Pancreas (tissue), 10 donors: ENCODE results near the gene CD300LD. TPM values are rescaled to one million over a fixed set of nuclear protein-coding genes. Genes with fewer than 3 reads are reported as not detected.

Experiments used
- ATAC-seq, 4 donors: fragments of 200-7000 bp; cut with Tn5 transposase; one replicate each; pipeline versions ENCODE4 v1.8.0 to v1.9.1; 2020; ENCODE audit warnings: mild to moderate bottlenecking in 4 of 4, moderate library complexity in 4 of 4
- DNase-seq, 6 donors: peaks; one replicate each; pipeline ENCODE4 v3.0.0-alpha.2; 2020
- FAIRE-seq: peaks from 2 replicates; lab custom pipeline; 2012; peaks lifted over from hg19 to GRCh38; lab: Jason Lieb, UNC
- H3K27ac ChIP-seq, 4 donors: fragments of 200-600 bp; sonication (generic); 1 replicate in 3 of 4; 2 replicates in 1 of 4; pipeline versions ENCODE4 v1.5.0 to v1.8.0; 2020
- H3K27me3 ChIP-seq, 4 donors: fragments of 200-600 bp; one replicate each; pipeline ENCODE4 v1.8.0; 2021
- H3K36me3 ChIP-seq, 3 donors: fragments of 200-600 bp; sonication (generic) in 1 of 3; one replicate each; pipeline versions ENCODE4 v1.5.0 to v1.8.0; 2020 to 2021
- H3K4me1 ChIP-seq, 3 donors: fragments of 200-600 bp; one replicate each; pipeline ENCODE4 v1.8.0; 2021
- H3K4me3 ChIP-seq, 4 donors: fragments of 200-600 bp; sonication (generic) in 2 of 4; one replicate each; pipeline versions ENCODE4 v1.5.0 to v1.8.0; 2020 to 2021
- H3K9me3 ChIP-seq, 4 donors: fragments of 200-600 bp; one replicate each; pipeline ENCODE4 v1.8.0; 2021
- WGBS, 2 donors: extraction: QIAGEN DNeasy Blood & Tissue Kit; methylation state at CpG; one replicate each; pipeline ENCODE4 v1.1.7; 2013; 5-methylcytosine and 5-hydroxymethylcytosine counted together
- intact Hi-C, 3 donors: fragments of 100-400 bp; cut with DNase I; formaldehyde crosslinking; loops; one replicate each; pipeline versions ENCODE4 v1.11.1 to v1.14.2; 2022
- polyA plus RNA-seq, 2 donors: library from polyadenylated mRNA; stranded (reverse); fragments of 200-250 nt; gene quantifications; one replicate each; pipeline ENCODE4 v1.2.3, GENCODE V29; 2013
- total RNA-seq, 6 donors: library from RNA; stranded (reverse); fragmentation: NEBNext Ultra II Directional in 4 of 6; extraction: Animal tissue kit (Norgen Biotek cat#: 25700) in 4 of 6; gene quantifications; one replicate each; pipeline versions ENCODE4 v1.2.1 to v1.2.4, GENCODE V29; 2021 to 2023
- TF ChIP-seq, protein P1 (sequence below), 4 donors: fragments of 200-600 bp; sonication (generic) in 3 of 4; IDR thresholded peaks; one replicate each; pipeline versions ENCODE4 v1.5.0 to v1.8.0; 2021; ENCODE audit warnings: antibody characterized with exemption in 4 of 4
- donor health status: healthy with polysubstance abuse.
- donor health status: DM: no; HTN: no; CAD: no; lungs with moderate emphysema.
- donor health status: DM: no; HTN: no; CAD: no.
- donor health status: control.
- donor health status: control.
- donor health status: Bipolar disorder and iron deficiency.
- donor health status: DM: yes; HTN: yes; CAD: no.
- donor health status: DM: no; HTN: no; CAD: no.
- donor health status: DM: no; HTN: no; CAD: no.
- donor health status: DM: yes; HTN: yes; CAD: no.

Gene CD300LD
- total and polyA plus RNA-seq, 8 donors: not detected

DNA sequence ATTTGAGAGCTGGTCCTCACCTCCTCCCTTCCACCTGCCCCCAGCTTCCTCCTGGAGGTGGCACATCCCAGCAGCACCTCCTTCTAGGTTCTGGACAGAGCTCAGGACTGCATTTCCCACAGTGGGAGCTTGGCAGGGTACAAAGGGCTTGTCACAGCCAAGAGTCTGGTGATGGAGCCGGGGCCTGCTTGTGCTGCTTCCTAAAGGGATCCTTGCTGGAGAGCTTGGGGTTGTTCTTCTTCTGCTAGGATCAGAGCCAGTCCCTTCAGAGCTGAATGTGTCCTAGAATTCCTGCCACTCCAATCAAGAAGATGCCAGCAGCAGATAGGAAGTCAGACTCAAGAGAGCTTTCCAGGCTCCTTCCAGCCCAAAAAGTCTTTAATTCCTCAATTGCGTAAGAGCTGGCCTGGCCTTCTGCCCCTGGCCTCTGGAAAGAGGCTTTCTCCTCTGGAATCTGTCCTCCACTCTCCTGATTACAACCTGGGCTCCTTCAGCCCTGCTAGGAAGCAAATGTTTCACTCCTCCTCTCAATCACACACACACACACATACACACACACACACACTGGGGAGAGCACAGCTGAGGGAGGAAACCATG is 27.1 kb upstream of the CD300LD start:
- Histone ChIP-seq H3K4me3 (no peak overlapping the region), H3K36me3 (no peaks in the 10 kb centered on the region), H3K4me1 (no peaks in the 10 kb centered on the region), H3K27me3 (no peaks in the 10 kb centered on the region), H3K9me3 (no peaks in the 10 kb centered on the region), H3K27ac (no peak overlapping the region)
- ATAC-seq (no peak), DNase-seq (no peak), FAIRE-seq (no peak)
- intact Hi-C loops: no loop called here
- 75 to 82% methylated on average over 2 of the region's 2 CpGs for WGBS, 2 donors
- TF ChIP-seq, protein P1, sequence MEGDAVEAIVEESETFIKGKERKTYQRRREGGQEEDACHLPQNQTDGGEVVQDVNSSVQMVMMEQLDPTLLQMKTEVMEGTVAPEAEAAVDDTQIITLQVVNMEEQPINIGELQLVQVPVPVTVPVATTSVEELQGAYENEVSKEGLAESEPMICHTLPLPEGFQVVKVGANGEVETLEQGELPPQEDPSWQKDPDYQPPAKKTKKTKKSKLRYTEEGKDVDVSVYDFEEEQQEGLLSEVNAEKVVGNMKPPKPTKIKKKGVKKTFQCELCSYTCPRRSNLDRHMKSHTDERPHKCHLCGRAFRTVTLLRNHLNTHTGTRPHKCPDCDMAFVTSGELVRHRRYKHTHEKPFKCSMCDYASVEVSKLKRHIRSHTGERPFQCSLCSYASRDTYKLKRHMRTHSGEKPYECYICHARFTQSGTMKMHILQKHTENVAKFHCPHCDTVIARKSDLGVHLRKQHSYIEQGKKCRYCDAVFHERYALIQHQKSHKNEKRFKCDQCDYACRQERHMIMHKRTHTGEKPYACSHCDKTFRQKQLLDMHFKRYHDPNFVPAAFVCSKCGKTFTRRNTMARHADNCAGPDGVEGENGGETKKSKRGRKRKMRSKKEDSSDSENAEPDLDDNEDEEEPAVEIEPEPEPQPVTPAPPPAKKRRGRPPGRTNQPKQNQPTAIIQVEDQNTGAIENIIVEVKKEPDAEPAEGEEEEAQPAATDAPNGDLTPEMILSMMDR (IDR thresholded peaks at IDR 0.05): no peak

DNA sequence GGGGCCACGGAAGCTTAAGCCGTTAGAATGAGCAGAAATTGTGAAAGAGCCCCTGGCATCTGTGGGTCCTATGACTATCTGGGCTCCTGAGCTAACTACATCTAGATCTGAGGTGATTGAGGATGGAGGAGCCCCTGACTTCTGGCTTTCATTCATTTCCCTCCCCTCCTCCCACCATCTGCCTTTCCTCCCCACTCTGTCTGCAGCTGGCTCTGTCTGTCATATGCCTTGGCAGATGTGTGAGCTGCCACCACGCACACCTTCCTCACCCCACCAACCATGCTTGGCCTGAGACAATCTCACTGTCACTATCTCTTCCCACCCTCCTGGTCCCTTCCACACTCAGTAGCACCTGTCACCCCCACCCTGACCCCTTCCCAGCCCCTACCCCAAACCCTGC is 26.4 kb upstream of the CD300LD start:
- FAIRE-seq (no peak), ATAC-seq (no peak)

DNA sequence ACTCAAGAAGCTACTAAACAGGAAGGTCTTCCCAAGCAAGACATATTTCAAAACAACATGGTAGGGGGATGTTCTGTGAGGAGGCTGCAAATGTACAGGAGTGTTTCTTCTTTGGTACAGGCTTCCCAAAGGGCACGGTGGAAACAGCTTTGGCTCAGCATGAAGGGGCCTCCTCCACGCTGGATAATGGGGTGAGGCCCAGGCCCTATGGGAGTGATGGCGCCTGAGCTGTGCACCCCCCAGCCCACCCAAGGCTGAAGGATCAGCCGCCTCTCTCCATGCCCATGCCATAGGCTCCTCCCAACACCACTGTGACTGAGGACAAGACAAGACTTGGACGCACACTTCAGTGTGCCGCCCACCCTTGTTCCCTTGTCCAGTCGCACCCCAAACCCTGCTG is 24.6 kb upstream of the CD300LD start:
- Histone ChIP-seq H3K27me3 (no peaks in the 10 kb centered on the region), H3K27ac (no peak overlapping the region), H3K9me3 (no peaks in the 10 kb centered on the region), H3K4me1 (no peaks in the 10 kb centered on the region), H3K4me3 (no peak overlapping the region), H3K36me3 (no peaks in the 10 kb centered on the region)
- DNase-seq (no peak), ATAC-seq (no peak), FAIRE-seq (no peak)
- intact Hi-C loops: no loop called here
- 74 to 85% methylated on average over 7 of the region's 7 CpGs for WGBS, 2 donors
- TF ChIP-seq, protein P1 (IDR thresholded peaks at IDR 0.05): no peak

More for the DNA sequence above, 26.4 kb upstream of the CD300LD start:
- H3K4me3 ChIP-seq: no peak overlapping the region
- no peaks in the 10 kb centered on the region for H3K36me3 ChIP-seq
- no peaks in the 10 kb centered on the region for H3K9me3 ChIP-seq
- H3K27ac ChIP-seq: no peak overlapping the region
- intact Hi-C loops: no loop called here
- no peaks in the 10 kb centered on the region for H3K4me1 ChIP-seq
- DNase-seq: no peak
- H3K27me3 ChIP-seq: no peaks in the 10 kb centered on the region
- TF ChIP-seq, protein P1 (IDR thresholded peaks at IDR 0.05): no peak
- 52 to 55% methylated on average over 3 of the region's 3 CpGs for WGBS, 2 donors

DNA sequence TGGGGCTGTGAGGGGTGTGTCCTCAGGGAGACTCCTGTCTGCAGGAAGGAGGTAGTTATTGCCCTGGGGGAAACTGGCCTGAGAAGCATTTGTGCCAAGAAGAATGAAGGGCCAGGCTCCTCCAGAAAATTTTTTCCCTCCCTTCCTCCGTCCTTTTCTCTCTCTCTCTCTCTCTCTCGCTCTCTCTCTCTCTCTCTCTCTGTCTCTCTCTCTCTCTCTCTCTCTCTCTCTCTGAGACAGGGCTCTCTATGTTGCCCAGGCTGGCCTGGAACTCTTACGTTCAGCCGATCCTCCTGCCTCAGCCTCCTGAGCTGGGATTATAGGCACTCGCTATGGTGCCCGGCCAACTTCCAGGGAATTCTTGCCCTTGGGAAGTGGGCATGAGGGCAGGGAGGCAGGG is 20.0 kb upstream of the CD300LD start:
- intact Hi-C loops: no loop called here
- Histone ChIP-seq H3K4me1 (no peaks in the 10 kb centered on the region), H3K9me3 (no peaks in the 10 kb centered on the region), H3K27me3 (no peaks in the 10 kb centered on the region), H3K4me3 (no peak overlapping the region), H3K27ac (no peak overlapping the region), H3K36me3 (no peaks in the 10 kb centered on the region)
- 60 to 64% methylated on average over 6 of the region's 6 CpGs for WGBS, 2 donors
- TF ChIP-seq, protein P1 (IDR thresholded peaks at IDR 0.05): no peak
- no peak for FAIRE-seq
- no peak for ATAC-seq
- DNase-seq: no peak

DNA sequence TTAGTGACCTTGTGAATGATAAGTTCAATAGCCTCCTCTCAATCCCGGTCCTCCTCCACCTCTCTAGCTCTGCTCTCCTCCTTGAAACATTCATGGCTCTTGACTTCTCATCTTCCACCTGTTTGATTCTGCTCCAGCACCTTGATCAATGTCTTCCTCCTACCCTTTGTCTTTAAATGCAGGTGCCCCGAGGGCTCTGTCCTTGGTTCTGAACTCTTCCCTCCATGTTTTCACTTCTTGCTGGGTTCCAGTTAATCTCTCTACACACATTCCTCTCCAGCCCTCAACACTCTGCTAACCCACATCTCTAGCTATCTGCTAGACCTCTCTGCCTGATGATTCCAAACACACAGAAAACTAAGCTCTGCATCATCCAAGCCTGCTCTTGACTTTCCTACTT is 18.0 kb upstream of the CD300LD start:
- 16 to 43% methylated on average over 2 of the region's 2 CpGs for WGBS, 2 donors
- no peak for DNase-seq
- FAIRE-seq: no peak

More for the DNA sequence above, 18.0 kb upstream of the CD300LD start:
- intact Hi-C loops: no loop called here
- Histone ChIP-seq H3K9me3 (no peaks in the 10 kb centered on the region), H3K4me3 (no peak overlapping the region), H3K27me3 (no peaks in the 10 kb centered on the region), H3K36me3 (no peaks in the 10 kb centered on the region), H3K27ac (no peak overlapping the region), H3K4me1 (no peaks in the 10 kb centered on the region)
- TF ChIP-seq, protein P1 (IDR thresholded peaks at IDR 0.05): no peak
- ATAC-seq: no peak
